HUES6 (cell line): ENCODE measurements around the gene ZDHHC18.

Experiments
- H3K27ac ChIP-seq: 2 replicates; pipeline ENCODE4 v1.7.0; 2013; ENCODE audit warnings: low read depth, mild to moderate bottlenecking, low read length, inconsistent platforms
- H3K27me3 ChIP-seq: 2 replicates; pipeline ENCODE4 v1.6.1; 2013; ENCODE audit warnings: low read length; ENCODE audit not compliant: control insufficient read depth, insufficient read depth
- H3K36me3 ChIP-seq: 2 replicates; pipeline ENCODE4 v1.6.1; 2013; ENCODE audit warnings: low read length; ENCODE audit not compliant: control insufficient read depth, insufficient read depth
- H3K4me1 ChIP-seq: 2 replicates; pipeline ENCODE4 v1.6.1; 2013; ENCODE audit warnings: low read length; ENCODE audit not compliant: control insufficient read depth, insufficient read depth
- H3K4me3 ChIP-seq: 2 replicates; pipeline ENCODE4 v1.5.1; 2013; ENCODE audit warnings: low read depth, low read length
- H3K9ac ChIP-seq: one replicate; pipeline ENCODE4 v1.6.1; 2013; ENCODE audit warnings: mild to moderate bottlenecking, low read length
- H3K9me3 ChIP-seq: 2 replicates; pipeline ENCODE4 v1.6.1; 2013; ENCODE audit warnings: low read depth, low read length; ENCODE audit not compliant: control insufficient read depth, insufficient read depth

ZDHHC18 gene

DNA sequence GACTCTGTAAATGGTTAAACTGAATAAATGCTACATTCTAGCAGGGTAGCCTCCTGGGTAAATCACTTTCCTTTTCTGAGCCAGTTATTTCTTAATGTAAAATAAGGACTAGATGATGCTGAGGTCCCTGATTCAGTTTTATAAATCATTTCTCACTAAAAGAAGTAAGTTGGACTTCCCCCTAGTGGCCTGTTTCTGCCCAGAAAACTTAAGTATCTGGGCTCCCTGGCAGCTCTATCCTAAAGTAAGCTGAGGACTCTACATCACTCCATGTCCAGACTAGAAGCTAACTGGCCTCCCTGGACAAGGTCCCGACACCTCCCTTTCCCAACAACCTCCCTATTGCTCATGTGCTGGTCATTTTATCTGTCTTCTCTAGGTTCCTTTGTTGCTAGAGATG is 60.6 kb downstream of the ZDHHC18 start:
- Histone ChIP-seq H3K4me3 (no peak overlapping the region), H3K27me3 (no peaks in the 10 kb centered on the region), H3K36me3 (peaks cover 57% of the 10 kb centered on the region), H3K9ac (no peak overlapping the region), H3K4me1 (peaks cover 3% of the 10 kb centered on the region; the same call in 1 of the 2 replicates), H3K27ac (no peak overlapping the region), H3K9me3 (no peaks in the 10 kb centered on the region)

DNA sequence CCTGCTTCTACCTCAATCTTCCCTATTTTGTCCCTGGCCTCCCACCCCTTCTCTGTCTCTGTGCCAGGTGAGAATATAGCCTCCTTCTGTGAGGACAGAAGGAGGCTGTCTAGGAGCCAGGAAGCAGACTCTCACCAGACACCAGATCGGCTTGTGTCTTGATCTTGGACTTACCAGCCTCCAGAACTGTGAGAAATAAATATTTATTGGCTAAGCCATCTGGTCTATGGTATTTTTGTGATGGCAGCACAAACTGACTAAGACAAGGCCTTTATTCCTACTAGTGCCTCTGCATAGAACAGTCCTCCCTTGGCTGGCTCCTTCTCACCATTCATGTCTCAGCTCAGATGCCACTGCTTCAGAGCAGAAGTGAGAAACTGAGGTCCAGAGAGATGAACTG is 61.7 kb downstream of the ZDHHC18 start:
- Histone ChIP-seq H3K9ac (no peak overlapping the region), H3K9me3 (no peaks in the 10 kb centered on the region), H3K27ac (no peak overlapping the region), H3K36me3 (peaks cover 57% of the 10 kb centered on the region), H3K27me3 (no peaks in the 10 kb centered on the region), H3K4me1 (peaks cover 3% of the 10 kb centered on the region; the same call in 1 of the 2 replicates), H3K4me3 (no peak overlapping the region)

DNA sequence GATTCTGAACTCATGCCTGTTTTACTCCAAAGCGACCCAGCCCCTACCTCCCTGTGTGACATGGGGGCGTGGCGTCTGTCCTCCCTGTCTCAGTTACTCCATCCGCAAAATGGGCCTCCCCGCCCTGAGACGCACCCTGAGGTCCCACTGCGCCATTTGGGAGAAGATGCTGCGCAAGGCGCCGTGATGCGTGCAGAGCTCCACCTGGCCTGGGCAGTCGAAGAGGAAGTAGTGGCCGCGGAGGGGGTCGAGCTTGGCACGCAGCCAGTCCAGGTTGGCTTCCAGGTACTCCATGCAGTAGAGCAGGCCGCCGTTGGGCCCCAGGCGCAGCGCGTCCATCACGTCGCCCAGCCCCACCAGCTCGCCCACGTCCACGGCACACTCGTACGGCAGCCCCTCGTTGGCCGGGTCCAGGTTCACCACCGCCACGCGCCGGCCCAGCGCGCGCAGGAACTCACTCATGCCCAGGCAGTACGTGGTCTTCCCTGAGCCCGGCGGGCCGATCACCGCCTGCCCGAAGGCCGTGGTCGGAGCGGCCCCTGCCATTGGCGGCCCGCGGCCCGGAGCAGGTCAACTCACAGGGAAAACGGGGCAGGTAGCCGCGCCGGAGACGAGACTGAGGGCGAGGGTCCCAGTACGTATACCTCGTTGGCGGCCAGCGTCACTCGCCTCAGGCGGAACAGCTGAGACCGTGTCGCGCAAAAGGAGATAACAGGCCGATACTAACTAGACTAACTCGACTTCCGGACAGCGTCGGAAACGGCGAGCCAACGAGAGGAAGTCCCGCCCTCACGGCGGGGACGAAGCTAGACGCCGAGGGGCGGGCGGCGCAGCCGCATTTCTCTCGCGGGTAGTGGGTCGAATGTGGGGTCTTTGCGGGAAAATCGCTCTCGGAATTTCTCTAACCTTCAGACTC is 63.3 kb downstream of the ZDHHC18 start, which contains the start of gene GPN2:
Gene GPN2 (minus strand): TSS at position 733 of the 916 bp plus-strand sequence. CDS start 187 bp downstream, at position 546.
- H3K9me3 ChIP-seq: no peaks in the 10 kb centered on the region
- H3K27me3 ChIP-seq: no peaks in the 10 kb centered on the region
- H3K4me3 ChIP-seq: peak within 1 kb of the TSS; percentile 95
- peaks cover 3% of the 10 kb centered on the region; the same call in 1 of the 2 replicates for H3K4me1 ChIP-seq
- peaks cover 53% of the 10 kb centered on the region for H3K36me3 ChIP-seq
- peak within 1 kb of the TSS; percentile 80 for H3K27ac ChIP-seq
- H3K9ac ChIP-seq: peak within 1 kb of the TSS; percentile 89

DNA sequence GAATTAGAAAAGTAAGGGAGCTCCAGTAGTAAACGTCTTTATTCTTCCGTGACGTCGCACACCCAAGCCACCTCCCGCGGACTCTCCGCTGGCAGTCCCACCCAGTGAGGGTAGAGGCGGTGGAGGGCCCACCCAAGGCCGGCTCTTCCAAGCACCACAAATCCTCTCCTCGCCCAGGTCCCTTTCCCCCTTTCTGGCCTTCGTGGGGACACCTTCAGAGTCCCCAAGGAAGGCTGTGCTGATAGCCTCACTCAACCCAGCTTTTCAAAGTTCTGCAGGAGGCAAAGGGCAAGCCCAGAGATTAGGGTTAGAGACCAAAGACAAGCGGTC is 63.9 kb downstream of the ZDHHC18 start:
- H3K36me3 ChIP-seq: peaks cover 54% of the 10 kb centered on the region
- H3K4me3 ChIP-seq: peak overlapping the region; percentile 95
- peak overlapping the region; percentile 89 for H3K9ac ChIP-seq
- peak overlapping the region; percentile 80 for H3K27ac ChIP-seq
- H3K4me1 ChIP-seq: peaks cover 3% of the 10 kb centered on the region; the same call in 1 of the 2 replicates
- H3K27me3 ChIP-seq: no peaks in the 10 kb centered on the region
- H3K9me3 ChIP-seq: no peaks in the 10 kb centered on the region

DNA sequence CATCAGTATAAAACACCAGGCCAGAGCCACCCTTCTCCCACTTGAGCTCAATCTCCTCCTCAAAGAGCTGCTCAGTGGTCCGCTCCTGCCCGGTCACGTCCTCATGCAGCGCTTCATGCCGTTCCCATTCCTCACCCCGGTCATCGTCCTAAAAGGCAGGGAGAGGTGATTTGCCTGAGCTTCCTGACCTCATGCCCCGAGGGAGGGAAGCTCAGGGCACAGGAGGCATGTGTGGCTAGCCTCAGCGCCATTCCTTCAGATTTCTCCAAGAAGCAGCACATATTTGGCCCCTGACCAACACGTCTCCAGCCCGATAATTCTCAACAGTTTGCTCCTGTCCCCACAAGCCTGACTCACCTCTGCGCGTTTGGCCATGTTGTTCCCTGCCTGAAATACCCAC is 67.8 kb downstream of the ZDHHC18 start:
- Histone ChIP-seq H3K9ac (no peak overlapping the region), H3K4me1 (peaks cover 6% of the 10 kb centered on the region), H3K27ac (no peak overlapping the region), H3K4me3 (no peak overlapping the region), H3K27me3 (no peaks in the 10 kb centered on the region), H3K9me3 (no peaks in the 10 kb centered on the region), H3K36me3 (peaks cover 46% of the 10 kb centered on the region)

DNA sequence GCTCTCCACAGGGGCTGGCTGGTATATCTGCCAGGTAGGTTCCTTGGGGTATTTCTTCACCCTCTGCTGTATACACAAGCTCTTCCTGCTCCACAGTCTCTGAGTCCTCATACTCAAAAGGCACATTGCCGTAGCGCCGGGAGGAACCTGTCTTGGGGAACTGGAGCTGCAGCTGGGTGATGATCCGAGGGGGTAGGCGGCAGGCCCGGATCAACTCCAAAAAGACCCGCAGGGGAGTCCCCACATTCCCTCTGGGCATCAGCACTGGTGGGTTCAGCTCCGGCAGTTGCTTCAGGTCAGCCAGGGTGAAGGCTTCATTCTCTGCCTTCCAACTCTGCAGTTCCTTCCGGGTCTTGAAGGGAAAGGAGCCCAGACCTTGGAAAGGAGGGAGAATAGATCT is 70.9 kb downstream of the ZDHHC18 start:
- peaks cover 42% of the 10 kb centered on the region for H3K36me3 ChIP-seq
- H3K4me3 ChIP-seq: no peak overlapping the region
- H3K4me1 ChIP-seq: peaks cover 8% of the 10 kb centered on the region
- H3K9me3 ChIP-seq: no peaks in the 10 kb centered on the region
- no peak overlapping the region for H3K27ac ChIP-seq
- H3K27me3 ChIP-seq: no peaks in the 10 kb centered on the region
- no peak overlapping the region for H3K9ac ChIP-seq

DNA sequence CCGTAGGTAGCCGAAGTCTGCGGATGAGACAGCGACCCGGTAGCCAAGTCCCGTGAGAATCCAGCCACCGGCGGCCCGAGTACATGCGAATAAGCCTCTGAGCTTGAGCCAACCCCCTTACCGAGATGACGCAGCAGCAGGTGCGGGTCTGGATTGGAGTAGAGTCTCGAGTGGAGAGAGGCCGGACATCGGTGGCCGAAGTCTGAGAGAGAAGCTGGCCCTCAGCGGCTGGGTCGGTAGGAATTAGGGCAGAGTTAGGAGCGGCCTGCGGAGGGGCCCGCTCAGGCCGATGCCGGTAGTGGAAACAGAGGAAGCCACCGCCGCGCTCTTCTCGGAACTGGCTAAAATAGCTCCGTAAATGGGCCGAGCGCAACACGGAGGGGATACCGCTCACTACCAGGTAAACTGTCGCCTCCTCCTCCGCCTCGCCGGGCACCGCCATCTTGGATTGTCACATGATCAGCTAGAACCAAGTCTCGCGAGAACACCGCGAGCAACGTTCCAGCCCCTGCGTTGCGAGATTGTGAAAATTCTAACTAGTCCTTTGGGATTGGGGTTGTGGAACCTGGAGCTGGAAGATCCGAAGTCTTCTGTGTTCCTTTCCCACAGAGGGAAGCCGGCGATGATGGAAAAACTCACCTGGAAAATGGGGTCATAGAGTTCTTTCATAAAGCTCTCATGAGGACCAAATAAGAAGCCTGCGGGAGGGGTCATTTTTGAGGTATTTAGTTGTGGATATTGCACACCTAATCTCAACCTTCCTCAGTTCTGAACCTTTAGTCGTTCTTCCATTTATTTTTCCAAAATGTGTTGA is 73.7 kb downstream of the ZDHHC18 start, which contains the start of gene GPATCH3:
Gene GPATCH3 (minus strand): TSS at position 467 of the 814 bp plus-strand sequence. CDS start 25 bp downstream, at position 442.
- H3K4me3 ChIP-seq: peak within 1 kb of the TSS; percentile 89
- H3K4me1 ChIP-seq: peaks cover 8% of the 10 kb centered on the region
- no peaks in the 10 kb centered on the region for H3K27me3 ChIP-seq
- no peaks in the 10 kb centered on the region for H3K9me3 ChIP-seq
- H3K27ac ChIP-seq: peak within 1 kb of the TSS; percentile 77
- peaks cover 20% of the 10 kb centered on the region for H3K36me3 ChIP-seq
- peak within 1 kb of the TSS; percentile 92 for H3K9ac ChIP-seq

DNA sequence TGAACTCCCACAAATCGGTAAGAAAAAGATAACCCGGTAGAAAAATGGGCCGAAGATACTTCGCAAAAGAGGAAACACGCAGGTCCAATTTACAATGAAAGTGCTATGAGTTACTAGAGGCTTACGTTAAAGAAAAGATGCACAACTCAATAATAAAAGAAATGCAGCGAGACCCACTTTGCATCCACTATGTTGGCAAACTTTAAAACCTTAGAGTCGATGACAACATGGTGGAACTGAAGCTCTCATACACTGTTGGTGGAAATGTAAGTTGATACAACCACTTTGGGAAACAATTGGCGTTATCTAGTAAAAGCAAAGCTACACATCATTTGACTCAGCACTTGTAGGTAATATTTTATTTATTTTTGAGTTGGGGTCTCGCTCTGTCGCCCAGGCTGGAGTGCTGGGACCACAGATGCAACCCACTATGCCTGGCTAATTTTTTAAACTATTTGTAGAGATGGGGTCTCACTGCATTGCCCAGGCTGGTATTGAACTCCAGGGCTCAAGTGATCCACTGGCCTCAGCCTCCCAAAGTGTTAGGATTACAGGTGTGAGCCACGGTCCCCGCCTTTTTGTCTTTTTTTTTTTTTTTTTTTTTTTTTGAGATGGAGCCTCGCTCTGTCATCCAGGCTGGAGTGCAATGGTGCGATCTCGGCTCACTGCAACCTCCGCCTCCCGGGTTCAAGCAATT is 74.5 kb downstream of the ZDHHC18 start:
- Histone ChIP-seq H3K9ac (peak overlapping the region; percentile 92), H3K4me3 (peak overlapping the region; percentile 89), H3K27me3 (no peaks in the 10 kb centered on the region), H3K27ac (peak overlapping the region; percentile 77; the same call in 1 of the 2 replicates), H3K36me3 (peaks cover 14% of the 10 kb centered on the region), H3K9me3 (no peaks in the 10 kb centered on the region), H3K4me1 (peaks cover 8% of the 10 kb centered on the region)
